Ishikawa (cell line): ENCODE measurements around the gene CXorf65.

ENCODE experiments used
- CEBPB ChIP-seq: IDR thresholded peaks from 2 replicates; pipeline ENCODE4 v1.6.1; 2012
- CREB1 ChIP-seq: IDR thresholded peaks from 2 replicates; pipeline ENCODE4 v1.6.1; 2012; ENCODE audit warnings: low read depth
- EGR1 ChIP-seq: IDR thresholded peaks from 2 replicates; pipeline ENCODE4 v1.6.1; 2012
- EP300 ChIP-seq: IDR thresholded peaks from 2 replicates; pipeline ENCODE4 v1.6.1; 2012; ENCODE audit warnings: borderline replicate concordance
- FOXM1 ChIP-seq: IDR thresholded peaks from 2 replicates; pipeline ENCODE4 v1.6.1; 2012; ENCODE audit warnings: low read depth, borderline replicate concordance
- NFIC ChIP-seq: IDR thresholded peaks from 2 replicates; pipeline ENCODE4 v1.6.1; 2012
- RAD21 ChIP-seq: IDR thresholded peaks from 2 replicates; pipeline ENCODE4 v1.6.1; 2012; ENCODE audit warnings: low read depth
- TAF1 ChIP-seq: IDR thresholded peaks from 2 replicates; pipeline ENCODE4 v1.6.1; 2012; ENCODE audit warnings: low read depth, mild to moderate bottlenecking
- TCF12 ChIP-seq: IDR thresholded peaks from 2 replicates; pipeline ENCODE4 v1.6.1; 2012; ENCODE audit warnings: low read depth
- TEAD4 ChIP-seq: IDR thresholded peaks from 2 replicates; pipeline ENCODE4 v1.6.1; 2012
- YY1 ChIP-seq: IDR thresholded peaks from 2 replicates; pipeline ENCODE4 v1.6.1; 2012; ENCODE audit warnings: low read depth
- ZBTB7A ChIP-seq: IDR thresholded peaks from 2 replicates; pipeline ENCODE4 v1.6.1; 2012; ENCODE audit warnings: low read depth
- TF ChIP-seq, protein P1 (sequence below): IDR thresholded peaks from 2 replicates; pipeline ENCODE4 v1.6.1; 2012
- TF ChIP-seq, protein P2 (sequence below): IDR thresholded peaks from 2 replicates; pipeline ENCODE4 v1.6.1; 2012
- TF ChIP-seq, protein P3 (sequence below): IDR thresholded peaks from 2 replicates; pipeline ENCODE4 v1.6.1; 2012; ENCODE audit warnings: low read depth, mild to moderate bottlenecking

Gene CXorf65

DNA sequence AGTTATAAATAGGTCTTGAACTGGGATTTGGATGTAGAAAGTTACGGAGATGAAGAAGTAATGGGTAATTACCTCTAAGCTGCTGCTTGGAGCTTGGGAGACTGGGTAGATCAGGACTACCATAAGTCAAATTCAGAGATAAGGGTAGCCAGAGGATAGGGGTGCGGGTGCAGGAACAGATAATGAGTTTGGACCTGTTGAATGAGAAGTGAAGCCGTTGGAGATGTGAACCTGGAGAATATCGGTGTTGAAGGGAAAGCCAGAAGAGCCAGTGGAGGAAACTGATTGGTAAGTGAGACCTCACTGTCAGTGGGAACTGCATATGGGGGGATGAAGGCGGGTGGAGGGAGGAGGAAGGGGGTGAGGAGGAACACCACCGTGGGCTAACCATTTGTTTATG lies 11.5 kb downstream of the CXorf65 start:
- TF ChIP-seq EP300: no peak
- TF ChIP-seq, protein P1, sequence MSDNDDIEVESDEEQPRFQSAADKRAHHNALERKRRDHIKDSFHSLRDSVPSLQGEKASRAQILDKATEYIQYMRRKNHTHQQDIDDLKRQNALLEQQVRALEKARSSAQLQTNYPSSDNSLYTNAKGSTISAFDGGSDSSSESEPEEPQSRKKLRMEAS: no peak
- no peak for TF ChIP-seq CEBPB
- TF ChIP-seq NFIC: no peak
- TF ChIP-seq TEAD4: no peak
- TF ChIP-seq EGR1: no peak
- TF ChIP-seq, protein P2, sequence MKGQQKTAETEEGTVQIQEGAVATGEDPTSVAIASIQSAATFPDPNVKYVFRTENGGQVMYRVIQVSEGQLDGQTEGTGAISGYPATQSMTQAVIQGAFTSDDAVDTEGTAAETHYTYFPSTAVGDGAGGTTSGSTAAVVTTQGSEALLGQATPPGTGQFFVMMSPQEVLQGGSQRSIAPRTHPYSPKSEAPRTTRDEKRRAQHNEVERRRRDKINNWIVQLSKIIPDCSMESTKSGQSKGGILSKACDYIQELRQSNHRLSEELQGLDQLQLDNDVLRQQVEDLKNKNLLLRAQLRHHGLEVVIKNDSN: no peak
- no peak for TF ChIP-seq TCF12
- no peak for TF ChIP-seq CREB1
- TF ChIP-seq FOXM1: no peak
- no peak for TF ChIP-seq RAD21
- no peak for TF ChIP-seq ZBTB7A
- TF ChIP-seq YY1: no peak
- TF ChIP-seq TAF1: no peak

DNA sequence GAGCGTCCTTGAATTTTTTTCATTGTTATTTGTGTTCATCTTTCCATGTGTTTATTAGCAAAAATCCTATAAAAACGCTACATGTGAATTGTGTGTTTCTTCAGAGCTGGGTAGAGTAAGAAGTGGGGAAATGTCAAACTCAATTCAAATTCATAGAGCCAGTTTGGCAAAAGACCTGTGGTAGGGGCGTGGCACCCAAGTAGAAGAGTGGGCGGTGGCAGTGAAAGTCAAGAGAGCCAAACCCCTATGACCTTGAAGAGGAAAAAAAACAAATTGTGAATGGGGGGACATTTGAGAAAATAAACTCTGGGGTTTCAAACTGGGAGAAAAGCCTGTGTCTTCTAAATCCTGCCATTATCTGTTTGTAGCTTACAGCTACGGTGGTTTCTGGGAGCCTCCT lies 15.3 kb downstream of the CXorf65 start:
- TF ChIP-seq TCF12 (no peak), TEAD4 (no peak), ZBTB7A (no peak), EP300 (no peak), NFIC (no peak), FOXM1 (no peak), EGR1 (no peak), RAD21 (no peak), CREB1 (no peak), TAF1 (no peak), YY1 (no peak), CEBPB (no peak)
- TF ChIP-seq, protein P3, sequence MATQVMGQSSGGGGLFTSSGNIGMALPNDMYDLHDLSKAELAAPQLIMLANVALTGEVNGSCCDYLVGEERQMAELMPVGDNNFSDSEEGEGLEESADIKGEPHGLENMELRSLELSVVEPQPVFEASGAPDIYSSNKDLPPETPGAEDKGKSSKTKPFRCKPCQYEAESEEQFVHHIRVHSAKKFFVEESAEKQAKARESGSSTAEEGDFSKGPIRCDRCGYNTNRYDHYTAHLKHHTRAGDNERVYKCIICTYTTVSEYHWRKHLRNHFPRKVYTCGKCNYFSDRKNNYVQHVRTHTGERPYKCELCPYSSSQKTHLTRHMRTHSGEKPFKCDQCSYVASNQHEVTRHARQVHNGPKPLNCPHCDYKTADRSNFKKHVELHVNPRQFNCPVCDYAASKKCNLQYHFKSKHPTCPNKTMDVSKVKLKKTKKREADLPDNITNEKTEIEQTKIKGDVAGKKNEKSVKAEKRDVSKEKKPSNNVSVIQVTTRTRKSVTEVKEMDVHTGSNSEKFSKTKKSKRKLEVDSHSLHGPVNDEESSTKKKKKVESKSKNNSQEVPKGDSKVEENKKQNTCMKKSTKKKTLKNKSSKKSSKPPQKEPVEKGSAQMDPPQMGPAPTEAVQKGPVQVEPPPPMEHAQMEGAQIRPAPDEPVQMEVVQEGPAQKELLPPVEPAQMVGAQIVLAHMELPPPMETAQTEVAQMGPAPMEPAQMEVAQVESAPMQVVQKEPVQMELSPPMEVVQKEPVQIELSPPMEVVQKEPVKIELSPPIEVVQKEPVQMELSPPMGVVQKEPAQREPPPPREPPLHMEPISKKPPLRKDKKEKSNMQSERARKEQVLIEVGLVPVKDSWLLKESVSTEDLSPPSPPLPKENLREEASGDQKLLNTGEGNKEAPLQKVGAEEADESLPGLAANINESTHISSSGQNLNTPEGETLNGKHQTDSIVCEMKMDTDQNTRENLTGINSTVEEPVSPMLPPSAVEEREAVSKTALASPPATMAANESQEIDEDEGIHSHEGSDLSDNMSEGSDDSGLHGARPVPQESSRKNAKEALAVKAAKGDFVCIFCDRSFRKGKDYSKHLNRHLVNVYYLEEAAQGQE: no peak
- TF ChIP-seq, protein P2: no peak
- TF ChIP-seq, protein P1: no peak

DNA sequence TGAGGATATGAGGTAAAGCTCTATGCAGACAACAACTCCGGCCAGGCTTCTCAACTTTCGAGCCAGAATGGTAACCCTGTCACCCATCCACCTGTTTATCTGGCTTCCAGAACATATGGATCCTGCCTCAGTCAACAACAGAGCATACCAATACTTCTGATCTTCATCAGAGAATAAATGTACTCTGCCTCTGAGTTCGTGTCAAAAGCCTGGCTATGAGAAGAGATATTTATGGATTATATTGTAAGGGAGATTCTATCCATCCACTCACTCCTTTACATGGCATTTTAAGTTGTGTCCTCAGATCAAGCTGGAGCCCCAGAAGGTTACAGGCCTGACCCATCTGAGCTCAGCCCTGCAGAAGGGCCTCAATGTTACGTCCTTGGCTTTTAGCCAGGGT lies 20.6 kb downstream of the CXorf65 start:
- TF ChIP-seq CEBPB (no peak), RAD21 (no peak), CREB1 (no peak), EP300 (no peak), ZBTB7A (no peak)
- TF ChIP-seq, protein P2: no peak
- TF ChIP-seq, protein P3: no peak
- TF ChIP-seq, protein P1: no peak

DNA sequence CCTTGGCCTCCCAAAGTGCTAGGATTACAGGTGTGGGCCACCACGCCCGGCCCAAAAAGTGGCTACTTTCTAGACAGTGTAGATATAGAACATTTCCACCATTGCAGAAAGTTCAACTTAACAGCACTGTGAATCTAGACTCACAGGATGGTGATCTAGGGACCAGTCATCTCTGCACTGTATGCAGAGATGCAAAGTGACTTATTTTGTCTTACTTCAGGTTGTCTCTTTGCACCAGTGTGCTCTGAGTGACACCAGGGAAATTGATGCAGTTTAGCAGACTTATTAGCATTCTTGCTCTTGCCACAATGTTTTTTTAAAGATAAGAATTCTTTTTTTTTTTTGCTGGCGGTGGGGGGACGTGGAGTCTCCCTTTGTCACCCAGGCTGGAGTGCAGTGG lies 23.7 kb downstream of the CXorf65 start:
- no peak for TF ChIP-seq NFIC
- no peak for TF ChIP-seq EGR1
- TF ChIP-seq FOXM1: no peak
- no peak for TF ChIP-seq ZBTB7A

DNA sequence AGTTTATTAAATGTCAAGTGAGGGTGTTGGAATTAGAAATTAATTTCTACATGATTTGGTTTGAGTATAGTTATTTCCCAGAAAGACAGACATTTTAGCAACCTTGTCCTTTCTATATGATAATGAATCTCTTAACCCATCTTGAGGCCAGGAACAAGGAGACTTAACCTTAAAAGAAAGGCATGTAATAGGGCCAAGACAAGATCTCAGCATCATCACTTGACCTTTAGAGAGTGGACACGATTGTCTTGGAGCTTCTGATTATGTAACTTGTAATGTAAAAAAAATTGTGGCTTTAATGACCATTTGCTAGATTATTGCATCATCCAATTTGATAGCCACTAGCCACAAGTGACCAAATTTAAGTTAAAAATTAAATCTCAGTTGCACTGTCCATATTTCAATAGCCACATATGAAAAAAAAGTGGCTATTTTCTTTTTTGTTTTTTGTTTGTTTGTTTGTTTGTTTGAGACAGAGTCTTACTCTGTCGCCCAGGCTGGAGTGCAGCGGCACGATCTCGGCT lies 24.4 kb downstream of the CXorf65 start:
- TF ChIP-seq, protein P3: no peak
- TF ChIP-seq TEAD4: no peak
- TF ChIP-seq YY1: no peak
- no peak for TF ChIP-seq NFIC
- TF ChIP-seq RAD21: no peak
- TF ChIP-seq TAF1: no peak
